AG10803 (cell line): ENCODE measurements around the gene HENMT1.

Experiments used
- DNase-seq: peaks from one replicate; pipeline ENCODE4 v3.0.0; 2010; ENCODE audit warnings: low read depth
- H3K4me3 ChIP-seq: 2 replicates; pipeline ENCODE4 v1.5.1; 2011; ENCODE audit warnings: mild to moderate bottlenecking, low read length, control low read depth
- TF ChIP-seq, protein P1 (sequence below): conservative IDR thresholded peaks from 2 replicates; pipeline ENCODE4 v1.5.1; 2011; ENCODE audit warnings: mild to moderate bottlenecking, low read length, control low read depth, inconsistent platforms

HENMT1 gene

DNA sequence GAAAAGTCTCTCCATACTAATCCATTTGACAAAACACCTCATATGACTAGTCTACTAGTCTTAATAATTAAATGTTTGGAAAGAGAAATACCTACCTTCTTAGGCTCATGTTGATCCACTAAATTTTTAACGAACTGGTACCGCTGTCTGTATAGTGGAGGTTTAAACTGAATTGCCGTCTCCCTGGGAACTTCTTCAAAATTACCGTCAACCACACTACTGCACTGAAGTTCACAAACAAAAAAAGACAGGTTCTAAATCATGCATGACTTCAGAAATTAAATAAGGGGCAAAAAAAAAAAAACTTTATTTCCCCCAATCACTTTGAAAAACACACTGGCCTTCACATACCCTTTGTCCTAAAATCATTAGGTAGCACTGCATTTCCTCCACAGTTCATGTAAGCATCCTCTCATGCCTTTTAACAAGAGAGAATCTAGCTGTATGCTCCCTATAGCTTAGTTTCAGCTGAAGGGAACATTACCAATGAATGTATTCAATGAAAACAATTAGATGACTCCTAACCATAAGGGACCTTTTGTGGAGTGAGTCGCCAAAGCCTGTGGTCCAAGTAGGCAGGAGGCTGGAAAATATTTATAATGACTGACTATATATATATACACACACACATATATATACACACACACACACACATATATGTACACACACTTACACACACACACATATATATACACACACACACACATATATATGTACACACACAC lies 3.4 kb downstream of the HENMT1 start:
- TF ChIP-seq, protein P1, sequence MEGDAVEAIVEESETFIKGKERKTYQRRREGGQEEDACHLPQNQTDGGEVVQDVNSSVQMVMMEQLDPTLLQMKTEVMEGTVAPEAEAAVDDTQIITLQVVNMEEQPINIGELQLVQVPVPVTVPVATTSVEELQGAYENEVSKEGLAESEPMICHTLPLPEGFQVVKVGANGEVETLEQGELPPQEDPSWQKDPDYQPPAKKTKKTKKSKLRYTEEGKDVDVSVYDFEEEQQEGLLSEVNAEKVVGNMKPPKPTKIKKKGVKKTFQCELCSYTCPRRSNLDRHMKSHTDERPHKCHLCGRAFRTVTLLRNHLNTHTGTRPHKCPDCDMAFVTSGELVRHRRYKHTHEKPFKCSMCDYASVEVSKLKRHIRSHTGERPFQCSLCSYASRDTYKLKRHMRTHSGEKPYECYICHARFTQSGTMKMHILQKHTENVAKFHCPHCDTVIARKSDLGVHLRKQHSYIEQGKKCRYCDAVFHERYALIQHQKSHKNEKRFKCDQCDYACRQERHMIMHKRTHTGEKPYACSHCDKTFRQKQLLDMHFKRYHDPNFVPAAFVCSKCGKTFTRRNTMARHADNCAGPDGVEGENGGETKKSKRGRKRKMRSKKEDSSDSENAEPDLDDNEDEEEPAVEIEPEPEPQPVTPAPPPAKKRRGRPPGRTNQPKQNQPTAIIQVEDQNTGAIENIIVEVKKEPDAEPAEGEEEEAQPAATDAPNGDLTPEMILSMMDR, result no peak
- H3K4me3 ChIP-seq, result no peak overlapping the region
- DNase-seq, result no peak

GRCh38 chr1:108653431-108654105 lies 7.3 kb downstream of the HENMT1 start:
- peak; percentile 9 for DNase-seq
- TF ChIP-seq, protein P1, result no peak
- H3K4me3 ChIP-seq, result no peak overlapping the region

- no peak overlapping the region for H3K4me3 ChIP-seq
- DNase-seq, result peak; percentile 91
- TF ChIP-seq, protein P1, result no peak
These were observed 14.1 kb downstream of the HENMT1 start for GRCh38 chr1:108646648-108647269.

DNA sequence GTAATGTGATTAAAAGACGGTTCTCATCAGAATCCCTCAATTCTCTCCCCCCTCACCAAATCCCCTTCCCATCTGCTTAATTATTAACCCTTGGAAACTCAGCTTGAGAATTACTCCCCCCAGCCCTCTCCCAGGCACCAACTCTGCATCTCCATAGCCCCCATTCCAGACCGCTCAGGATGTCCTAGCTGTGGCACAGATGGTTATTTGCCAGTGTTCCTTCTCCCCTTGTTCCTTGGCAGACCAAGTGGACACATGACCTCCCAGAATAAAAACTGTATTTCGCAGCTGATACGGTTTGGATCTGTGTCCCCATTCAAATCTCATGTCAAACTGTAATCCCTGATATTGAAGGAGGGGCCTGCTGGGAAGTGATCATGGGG lies 14.6 kb downstream of the HENMT1 start:
- H3K4me3 ChIP-seq, result no peak overlapping the region
- TF ChIP-seq, protein P1, result no peak
- DNase-seq, result no peak

GRCh38 chr1:108645564-108646184 lies 15.2 kb downstream of the HENMT1 start:
- H3K4me3 ChIP-seq, result no peak overlapping the region
- TF ChIP-seq, protein P1, result no peak
- DNase-seq, result no peak

DNA sequence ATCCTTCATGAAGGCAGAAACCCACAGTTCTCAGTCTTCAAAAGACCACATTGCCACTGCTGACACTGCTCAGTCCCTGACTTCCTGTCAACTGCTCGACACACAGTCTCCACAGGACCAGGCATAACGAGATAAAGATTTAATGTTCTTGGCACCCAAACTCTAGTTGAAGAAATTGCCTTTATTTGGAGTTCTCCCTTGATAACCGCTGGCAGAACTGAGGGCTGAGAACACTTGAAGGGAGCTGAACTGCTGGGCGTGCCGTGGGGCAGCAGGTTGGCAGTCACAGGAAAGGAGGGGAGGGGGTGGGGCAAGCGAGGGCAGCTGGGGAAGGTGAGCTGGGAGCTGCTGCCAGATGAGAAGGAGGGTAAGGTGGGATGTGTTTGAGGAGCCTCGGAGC lies 15.9 kb downstream of the HENMT1 start:
- DNase-seq, result no peak
- no peak overlapping the region for H3K4me3 ChIP-seq
- TF ChIP-seq, protein P1, result no peak
